Measurements from ENCODE around the gene SAMD5. TPM values are rescaled to one million over a fixed set of nuclear protein-coding genes. Genes with fewer than 3 reads are reported as not detected.
A peak's percentile ranks its signal among the peaks of the same experiment; 100 is the strongest.

SAMD5 gene
- total and polyA plus RNA-seq, 2 donors (not counting 1 experiment from before 2014, with no cell fraction given): 4.0 to 5.9 TPM

- no peaks in the 10 kb centered on the region for H3K79me2 ChIP-seq (ENCODE audit: control insufficient read depth, insufficient read depth, low read length)
- H3K4me2 ChIP-seq (ENCODE audit: extremely low read depth, insufficient read depth, low read length): no peak overlapping the region
- H3K27ac ChIP-seq (ENCODE audit: insufficient read depth, low read length): no peak overlapping the region
- no peak overlapping the region for H3K9ac ChIP-seq (ENCODE audit: insufficient read depth, low read length)
- H3K4me3 ChIP-seq (replicated peaks in 1 of 4; ENCODE audit: control extremely low read depth in 1 of 4, insufficient read depth in 1 of 4, low read depth in 3 of 4, low read length in 4 of 4): no peak overlapping the region
- no peaks in the 10 kb centered on the region for H4K20me1 ChIP-seq (ENCODE audit: control insufficient read depth, extremely low read depth, insufficient read depth, low read length)
- H3K4me1 ChIP-seq (ENCODE audit: control insufficient read depth, extremely low read depth, insufficient read depth, low read length): peaks cover 3% of the 10 kb centered on the region
- no peak overlapping the region for H2AFZ ChIP-seq (ENCODE audit: low read length)
- no peaks in the 10 kb centered on the region for H3K9me3 ChIP-seq (ENCODE audit: control insufficient read depth, insufficient read depth, low read depth, low read length)
- H3K36me3 ChIP-seq (ENCODE audit: control insufficient read depth, insufficient read depth, low read length): no peaks in the 10 kb centered on the region
- TF ChIP-seq EZH2 (IDR thresholded peaks at IDR 0.05; ENCODE audit: low read length, missing control alignments) (no peak), CTCF (conservative IDR thresholded peaks at IDR 0.05 in 1 of 2, IDR thresholded peaks at IDR 0.05 in 1 of 2; ENCODE audit: low read depth in 1 of 2, low read length in 2 of 2) (no peak)
- H3K27me3 ChIP-seq (ENCODE audit: control insufficient read depth, insufficient read depth, low read length): no peaks in the 10 kb centered on the region
- no peak for DNase-seq (ENCODE audit: low read depth in 2 of 2)
Observed at GRCh38 chr6:147611992-147612391, 103.5 kb downstream of the SAMD5 start.

- H3K79me2 ChIP-seq (ENCODE audit: control insufficient read depth, insufficient read depth, low read length): no peaks in the 10 kb centered on the region
- peak; percentile 54 to 55 for DNase-seq (ENCODE audit: low read depth in 2 of 2)
- H3K4me3 ChIP-seq (replicated peaks in 1 of 4; ENCODE audit: control extremely low read depth in 1 of 4, insufficient read depth in 1 of 4, low read depth in 3 of 4, low read length in 4 of 4): no peak overlapping the region
- no peak overlapping the region for H2AFZ ChIP-seq (ENCODE audit: low read length)
- H3K27ac ChIP-seq (ENCODE audit: insufficient read depth, low read length): no peak overlapping the region
- H3K27me3 ChIP-seq (ENCODE audit: control insufficient read depth, insufficient read depth, low read length): no peaks in the 10 kb centered on the region
- H3K9me3 ChIP-seq (ENCODE audit: control insufficient read depth, insufficient read depth, low read depth, low read length): no peaks in the 10 kb centered on the region
- peaks cover 5% of the 10 kb centered on the region for H3K4me1 ChIP-seq (ENCODE audit: control insufficient read depth, extremely low read depth, insufficient read depth, low read length)
- no peak for TF ChIP-seq CTCF (conservative IDR thresholded peaks at IDR 0.05 in 1 of 2, IDR thresholded peaks at IDR 0.05 in 1 of 2; ENCODE audit: low read depth in 1 of 2, low read length in 2 of 2)
- H3K36me3 ChIP-seq (ENCODE audit: control insufficient read depth, insufficient read depth, low read length): no peaks in the 10 kb centered on the region
- peak overlapping the region; percentile 37 for H3K4me2 ChIP-seq (ENCODE audit: extremely low read depth, insufficient read depth, low read length)
- no peak overlapping the region for H3K9ac ChIP-seq (ENCODE audit: insufficient read depth, low read length)
- no peaks in the 10 kb centered on the region for H4K20me1 ChIP-seq (ENCODE audit: control insufficient read depth, extremely low read depth, insufficient read depth, low read length)
Observed at GRCh38 chr6:147614501-147614900, 106.0 kb downstream of the SAMD5 start.

GRCh38 chr6:147615659-147616456, 107.4 kb downstream of the SAMD5 start:
- Histone ChIP-seq H3K79me2 (ENCODE audit: control insufficient read depth, insufficient read depth, low read length) (no peaks in the 10 kb centered on the region), H2AFZ (ENCODE audit: low read length) (no peak overlapping the region), H3K27me3 (ENCODE audit: control insufficient read depth, insufficient read depth, low read length) (no peaks in the 10 kb centered on the region), H4K20me1 (ENCODE audit: control insufficient read depth, extremely low read depth, insufficient read depth, low read length) (no peaks in the 10 kb centered on the region), H3K9ac (ENCODE audit: insufficient read depth, low read length) (no peak overlapping the region), H3K27ac (ENCODE audit: insufficient read depth, low read length) (no peak overlapping the region), H3K9me3 (ENCODE audit: control insufficient read depth, insufficient read depth, low read depth, low read length) (no peaks in the 10 kb centered on the region), H3K36me3 (ENCODE audit: control insufficient read depth, insufficient read depth, low read length) (no peaks in the 10 kb centered on the region), H3K4me2 (ENCODE audit: extremely low read depth, insufficient read depth, low read length) (peak overlapping the region; percentile 26), H3K4me1 (ENCODE audit: control insufficient read depth, extremely low read depth, insufficient read depth, low read length) (peaks cover 8% of the 10 kb centered on the region), H3K4me3 (replicated peaks in 1 of 4; ENCODE audit: control extremely low read depth in 1 of 4, insufficient read depth in 1 of 4, low read depth in 3 of 4, low read length in 4 of 4) (no peak overlapping the region)
- no peak for TF ChIP-seq EZH2 (IDR thresholded peaks at IDR 0.05; ENCODE audit: low read length, missing control alignments)
- no peak for TF ChIP-seq CTCF (conservative IDR thresholded peaks at IDR 0.05 in 1 of 2, IDR thresholded peaks at IDR 0.05 in 1 of 2; ENCODE audit: low read depth in 1 of 2, low read length in 2 of 2)
- peak; percentile 73 to 89 for DNase-seq (ENCODE audit: low read depth in 2 of 2)
